GM19438 (cell line): Measurements from ENCODE around the gene ANKRD24.
"Not testable (repeated sequence)": the region's sequence is repeated elsewhere in the genome, so short reads cannot be mapped to it uniquely, and the experiment has no call there.

Source experiments
- ATAC-seq: cut with Tn5 transposase; IDR thresholded peaks from one replicate; pipeline ENCODE4 v1.9.1; 2021; ENCODE audit warnings: low read depth; ENCODE audit not compliant: unreplicated experiment

Gene ANKRD24

DNA sequence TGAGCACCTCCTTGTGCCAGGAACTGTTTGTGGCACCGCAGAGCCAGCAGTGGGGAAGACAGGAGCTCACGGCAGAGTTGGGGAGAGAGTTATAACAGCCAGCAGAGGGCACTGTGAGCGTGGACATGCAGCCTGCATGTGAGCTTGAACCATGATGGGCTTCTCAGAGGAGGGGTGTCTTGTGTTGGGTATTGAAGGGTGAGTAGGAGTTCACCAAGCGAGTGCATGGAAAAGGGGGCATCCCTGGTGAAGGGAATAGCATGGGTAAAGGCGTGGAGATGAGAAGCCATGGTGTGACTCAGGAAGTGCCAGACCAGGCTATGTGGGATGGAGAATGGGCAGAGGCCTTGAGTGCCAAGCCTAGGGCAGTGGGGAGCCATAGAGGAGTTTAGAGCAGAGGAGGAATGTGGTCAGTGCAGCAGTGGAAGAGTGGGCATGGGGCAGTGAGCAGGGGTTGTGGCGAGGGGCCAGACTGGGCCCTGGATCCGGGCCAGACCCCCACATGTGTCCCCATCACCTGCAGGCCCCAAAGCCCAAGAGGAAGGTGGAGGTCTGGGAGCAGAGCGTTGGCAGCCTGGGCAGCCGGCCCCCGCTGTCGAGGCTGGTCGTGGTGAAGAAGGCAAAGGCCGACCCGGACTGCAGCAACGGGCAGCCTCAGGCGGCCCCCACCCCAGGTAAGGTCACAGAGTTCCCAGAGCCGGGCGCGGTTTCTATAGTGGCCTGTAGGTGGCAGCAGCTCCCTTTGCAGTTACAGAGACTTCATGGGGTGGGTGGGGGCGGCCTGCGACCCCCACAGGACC is 84.8 kb downstream of the ANKRD24 start:
- ATAC-seq, result no peak

DNA sequence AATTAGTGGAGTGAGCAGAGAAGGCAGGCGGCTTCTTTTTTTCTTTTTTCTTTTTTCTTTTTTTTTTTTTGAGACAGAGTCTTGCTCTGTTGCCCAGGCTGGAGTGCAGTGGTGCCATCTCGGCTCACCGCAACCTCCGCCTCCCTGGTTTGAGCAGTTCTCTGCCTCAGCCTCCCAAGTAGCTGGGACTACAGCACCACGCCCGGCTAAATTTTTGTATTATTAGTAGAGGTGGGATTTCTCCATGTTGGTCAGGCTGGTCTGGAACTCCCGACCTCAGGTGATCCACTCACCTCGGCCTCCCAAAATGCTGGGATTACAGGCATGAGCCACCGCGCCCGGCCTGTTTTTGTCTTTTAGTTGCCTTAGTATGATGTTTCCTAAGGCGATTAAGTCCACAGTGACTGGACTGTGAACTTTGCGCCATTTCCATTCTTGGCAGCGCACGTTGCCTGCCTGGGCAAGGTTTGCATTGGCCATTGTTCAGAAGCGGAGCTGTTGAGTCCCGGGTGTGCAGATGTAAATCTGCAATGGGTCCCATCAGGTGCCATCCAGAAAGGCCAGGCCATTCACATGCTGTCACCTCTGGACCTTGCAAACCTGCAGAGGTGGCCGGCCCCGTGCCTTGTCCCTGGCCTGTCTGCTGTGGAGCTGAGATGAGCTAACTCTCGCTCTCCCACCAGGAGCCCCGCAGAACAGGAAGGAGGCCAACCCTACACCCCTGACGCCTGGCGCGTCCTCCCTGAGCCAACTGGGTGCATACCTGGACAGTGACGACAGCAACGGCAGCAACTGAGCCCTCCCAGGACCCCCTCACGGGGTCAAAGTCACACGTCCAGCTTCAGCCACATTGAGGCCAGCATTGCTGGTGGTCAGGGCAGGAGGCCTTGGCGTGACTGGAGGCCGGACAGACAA is 85.7 kb downstream of the ANKRD24 start:
- no peak for ATAC-seq

DNA sequence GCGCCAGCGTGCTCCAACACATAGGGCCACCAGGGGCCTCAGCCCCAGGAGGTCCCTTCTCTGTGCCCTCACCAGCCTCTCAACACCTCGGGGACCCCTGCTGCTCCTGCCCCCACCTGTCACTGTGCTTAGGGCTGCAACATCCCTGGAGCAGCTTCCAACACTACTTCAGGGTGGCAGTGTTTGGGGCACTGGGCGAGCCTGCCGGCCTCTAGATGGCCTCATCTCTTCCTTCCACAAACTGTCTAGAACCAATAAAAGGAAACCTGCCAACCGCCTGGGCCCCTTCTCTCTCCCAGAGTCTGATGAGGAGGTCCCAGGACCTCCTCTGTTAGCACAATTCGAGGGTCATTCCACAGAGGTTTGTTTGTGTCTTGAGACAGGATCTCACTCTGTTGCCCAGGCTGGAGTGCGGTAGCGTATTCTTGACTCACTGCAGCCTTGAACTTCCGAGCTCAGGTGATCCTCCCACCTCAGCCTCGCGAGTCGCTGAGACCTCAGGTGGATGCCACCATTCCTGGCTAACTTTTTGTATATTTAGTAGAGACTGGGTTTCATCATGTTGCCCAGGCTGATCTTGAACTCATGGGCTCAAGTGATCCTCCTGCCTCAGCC is 86.4 kb downstream of the ANKRD24 start:
- no peak for ATAC-seq

DNA sequence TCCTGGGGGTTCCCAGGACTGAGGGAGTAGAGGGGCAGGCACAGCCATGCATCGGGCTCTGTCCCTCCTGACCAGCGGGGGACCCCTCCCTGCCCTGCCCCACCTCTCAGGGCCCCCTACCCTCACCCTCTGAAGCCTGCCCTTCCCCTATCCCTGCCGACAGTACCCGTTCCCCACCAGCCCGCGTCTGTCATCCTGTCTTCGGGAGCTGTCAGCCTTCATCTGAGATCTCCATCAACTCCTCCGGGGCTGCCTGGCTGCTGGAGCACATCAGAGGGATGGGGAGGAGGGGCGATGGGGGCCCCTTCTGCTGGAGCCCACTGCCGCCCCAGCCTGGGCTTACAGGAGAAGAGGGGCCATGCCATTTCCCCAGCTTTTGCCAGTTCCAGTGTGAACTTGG is 90.4 kb downstream of the ANKRD24 start:
- ATAC-seq, result no peak

DNA sequence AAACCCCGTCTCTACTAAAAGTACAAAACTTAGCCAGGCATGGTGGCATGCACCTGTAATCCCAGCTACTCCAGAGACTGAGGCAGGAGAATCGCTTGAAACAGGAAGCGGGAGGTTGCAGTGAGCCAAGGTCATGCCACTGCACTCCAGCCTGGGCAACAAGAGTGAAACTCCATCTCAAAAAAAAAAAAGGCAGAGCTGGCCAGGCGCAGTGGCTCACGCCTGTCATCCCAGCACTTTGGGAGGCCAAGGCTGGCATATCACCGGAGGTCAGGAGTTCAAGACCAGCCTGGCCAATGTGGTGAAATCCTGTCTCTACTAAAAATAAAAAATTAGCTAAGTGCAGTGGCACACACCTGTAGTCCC is 91.8 kb downstream of the ANKRD24 start:
- not testable (repeated sequence) for ATAC-seq
